T-helper 1 cell treated with Interleukin-12 subunit alpha and Interleukin-12 subunit beta and Interleukin-4 antibody, amounts not matched to agents 30 μg/mL and 1 μg/mL, for 36 hours (primary cell): ENCODE results near the gene RIPK3.
"Not testable (repeated sequence)": the region's sequence is repeated elsewhere in the genome, so short reads cannot be mapped to it uniquely, and the experiment has no call there.

Experiments used
- H3K27ac Mint-ChIP-seq: one replicate; pipeline ENCODE4 v1.8.0; 2021; ENCODE audit warnings: mild to moderate bottlenecking, mixed read lengths
- H3K27me3 Mint-ChIP-seq: one replicate; pipeline ENCODE4 v1.8.0; 2021; ENCODE audit warnings: low read depth, mixed read lengths
- H3K36me3 Mint-ChIP-seq: one replicate; pipeline ENCODE4 v1.8.0; 2021; ENCODE audit warnings: low read depth, mixed read lengths
- H3K4me1 Mint-ChIP-seq: one replicate; pipeline ENCODE4 v1.8.0; 2021; ENCODE audit warnings: low read depth, mixed read lengths
- H3K4me3 Mint-ChIP-seq: one replicate; pipeline ENCODE4 v1.8.0; 2021; ENCODE audit warnings: mild to moderate bottlenecking, moderate library complexity, mixed read lengths
- H3K9me3 Mint-ChIP-seq: one replicate; pipeline ENCODE4 v1.8.0; 2021; ENCODE audit warnings: mixed read lengths

The RIPK3 gene

DNA sequence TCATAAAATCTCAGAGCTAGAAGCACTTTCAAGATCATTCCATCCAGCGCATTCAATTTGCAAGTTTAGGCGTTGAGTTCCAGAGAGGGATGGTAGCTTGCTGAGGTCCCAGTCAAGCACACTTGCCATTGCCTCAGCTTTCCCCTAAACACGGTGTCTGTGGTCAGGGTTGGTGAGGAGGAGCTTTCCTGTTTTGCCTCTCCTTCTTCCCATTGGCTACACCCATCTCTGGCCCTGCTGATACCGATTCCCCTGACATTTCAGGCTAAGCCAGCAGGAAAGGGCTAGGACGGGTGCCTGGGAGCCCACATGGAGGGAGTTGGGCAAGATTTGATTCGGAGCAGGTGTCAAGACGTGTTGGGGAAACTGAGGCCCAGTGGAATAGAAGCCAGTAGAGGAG is 37.3 kb upstream of the RIPK3 start:
- Mint-ChIP-seq H3K27me3 (peaks cover 8% of the 10 kb centered on the region), H3K9me3 (no peaks in the 10 kb centered on the region), H3K27ac (no peak overlapping the region), H3K4me3 (no peak overlapping the region), H3K4me1 (no peaks in the 10 kb centered on the region), H3K36me3 (no peaks in the 10 kb centered on the region)

- H3K4me3 Mint-ChIP-seq = no peak overlapping the region
- no peaks in the 10 kb centered on the region for H3K4me1 Mint-ChIP-seq
- H3K9me3 Mint-ChIP-seq = no peaks in the 10 kb centered on the region
- H3K36me3 Mint-ChIP-seq = no peaks in the 10 kb centered on the region
- peaks cover 11% of the 10 kb centered on the region for H3K27me3 Mint-ChIP-seq
- no peak overlapping the region for H3K27ac Mint-ChIP-seq
Observed at GRCh38 chr14:24376448-24377070, 36.8 kb upstream of the RIPK3 start.

GRCh38 chr14:24372701-24373416 is 33.1 kb upstream of the RIPK3 start:
- no peaks in the 10 kb centered on the region for H3K4me1 Mint-ChIP-seq
- H3K27ac Mint-ChIP-seq = no peak overlapping the region
- no peaks in the 10 kb centered on the region for H3K9me3 Mint-ChIP-seq
- H3K36me3 Mint-ChIP-seq = no peaks in the 10 kb centered on the region
- no peak overlapping the region for H3K4me3 Mint-ChIP-seq
- H3K27me3 Mint-ChIP-seq = peaks cover 34% of the 10 kb centered on the region

DNA sequence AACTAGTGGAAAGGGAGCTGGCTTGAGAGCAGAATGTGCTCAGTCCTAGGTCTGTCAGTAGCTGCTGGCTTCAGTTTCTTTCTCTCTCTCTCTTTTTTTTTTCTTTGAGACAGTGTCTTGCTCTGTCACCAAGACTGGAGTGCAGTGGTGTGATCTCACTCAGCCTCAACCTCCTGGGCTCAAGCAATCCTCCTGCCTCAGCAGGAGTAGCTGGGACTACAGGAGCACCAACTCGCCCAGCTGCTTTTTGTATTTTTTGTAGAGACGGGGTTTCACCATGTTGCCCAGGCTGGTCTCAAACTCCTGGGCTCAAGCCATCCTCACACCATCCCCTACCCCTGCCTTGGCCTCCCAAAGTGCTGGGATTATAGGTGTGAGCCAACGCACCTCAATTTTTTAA is 31.8 kb upstream of the RIPK3 start:
- H3K36me3 Mint-ChIP-seq, H3K9me3 Mint-ChIP-seq, H3K27ac Mint-ChIP-seq, H3K4me3 Mint-ChIP-seq, H3K4me1 Mint-ChIP-seq: not testable (repeated sequence)
- peaks cover 47% of the 10 kb centered on the region for H3K27me3 Mint-ChIP-seq

DNA sequence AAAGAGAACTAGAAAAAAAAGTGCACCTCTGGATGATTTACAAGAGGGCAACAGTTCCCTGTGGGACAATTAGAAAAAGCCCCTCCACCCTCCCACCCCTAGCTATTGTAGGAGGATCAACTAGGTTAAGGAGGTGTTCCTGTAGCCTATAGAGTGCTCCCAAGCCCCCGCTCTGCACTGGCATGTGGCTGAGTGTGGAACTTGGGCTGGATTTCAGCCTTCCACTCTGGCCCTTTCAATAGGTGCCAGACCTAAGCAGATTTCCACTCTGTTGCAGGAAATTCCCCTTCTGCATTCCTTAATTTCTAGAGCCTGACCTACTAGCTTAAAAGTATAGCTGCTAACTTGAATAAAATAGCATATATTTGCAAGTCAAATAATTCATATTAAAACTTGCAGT is 31.0 kb upstream of the RIPK3 start:
- no peaks in the 10 kb centered on the region for H3K36me3 Mint-ChIP-seq
- H3K9me3 Mint-ChIP-seq = no peaks in the 10 kb centered on the region
- H3K4me1 Mint-ChIP-seq = peaks cover 7% of the 10 kb centered on the region
- peaks cover 51% of the 10 kb centered on the region for H3K27me3 Mint-ChIP-seq
- H3K27ac Mint-ChIP-seq = no peak overlapping the region
- H3K4me3 Mint-ChIP-seq = no peak overlapping the region

DNA sequence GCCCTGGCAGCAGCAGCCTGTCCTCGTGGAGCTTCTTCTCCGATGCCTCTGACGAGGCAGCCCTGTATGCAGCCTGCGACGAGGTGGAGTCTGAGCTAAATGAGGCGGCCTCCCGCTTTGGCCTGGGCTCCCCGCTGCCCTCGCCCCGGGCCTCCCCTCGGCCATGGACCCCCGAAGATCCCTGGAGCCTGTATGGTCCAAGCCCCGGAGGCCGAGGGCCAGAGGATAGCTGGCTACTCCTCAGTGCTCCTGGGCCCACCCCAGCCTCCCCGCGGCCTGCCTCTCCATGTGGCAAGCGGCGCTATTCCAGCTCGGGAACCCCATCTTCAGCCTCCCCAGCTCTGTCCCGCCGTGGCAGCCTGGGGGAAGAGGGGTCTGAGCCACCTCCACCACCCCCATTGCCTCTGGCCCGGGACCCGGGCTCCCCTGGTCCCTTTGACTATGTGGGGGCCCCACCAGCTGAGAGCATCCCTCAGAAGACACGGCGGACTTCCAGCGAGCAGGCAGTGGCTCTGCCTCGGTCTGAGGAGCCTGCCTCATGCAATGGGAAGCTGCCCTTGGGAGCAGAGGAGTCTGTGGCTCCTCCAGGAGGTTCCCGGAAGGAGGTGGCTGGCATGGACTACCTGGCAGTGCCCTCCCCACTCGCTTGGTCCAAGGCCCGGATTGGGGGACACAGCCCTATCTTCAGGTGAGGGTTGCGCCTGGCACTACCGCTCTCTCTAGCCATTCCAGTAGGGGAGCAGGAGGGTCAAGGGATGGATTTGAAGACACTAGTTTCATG is 30.3 kb upstream of the RIPK3 start:
- no peaks in the 10 kb centered on the region for H3K36me3 Mint-ChIP-seq
- no peaks in the 10 kb centered on the region for H3K9me3 Mint-ChIP-seq
- H3K4me1 Mint-ChIP-seq = peaks cover 13% of the 10 kb centered on the region
- peaks cover 53% of the 10 kb centered on the region for H3K27me3 Mint-ChIP-seq
- H3K27ac Mint-ChIP-seq = no peak overlapping the region
- no peak overlapping the region for H3K4me3 Mint-ChIP-seq

GRCh38 chr14:24369463-24369862 is 29.7 kb upstream of the RIPK3 start:
- no peak overlapping the region for H3K27ac Mint-ChIP-seq
- H3K27me3 Mint-ChIP-seq = peaks cover 56% of the 10 kb centered on the region
- peaks cover 14% of the 10 kb centered on the region for H3K4me1 Mint-ChIP-seq
- H3K9me3 Mint-ChIP-seq = no peaks in the 10 kb centered on the region
- H3K4me3 Mint-ChIP-seq = no peak overlapping the region
- no peaks in the 10 kb centered on the region for H3K36me3 Mint-ChIP-seq

DNA sequence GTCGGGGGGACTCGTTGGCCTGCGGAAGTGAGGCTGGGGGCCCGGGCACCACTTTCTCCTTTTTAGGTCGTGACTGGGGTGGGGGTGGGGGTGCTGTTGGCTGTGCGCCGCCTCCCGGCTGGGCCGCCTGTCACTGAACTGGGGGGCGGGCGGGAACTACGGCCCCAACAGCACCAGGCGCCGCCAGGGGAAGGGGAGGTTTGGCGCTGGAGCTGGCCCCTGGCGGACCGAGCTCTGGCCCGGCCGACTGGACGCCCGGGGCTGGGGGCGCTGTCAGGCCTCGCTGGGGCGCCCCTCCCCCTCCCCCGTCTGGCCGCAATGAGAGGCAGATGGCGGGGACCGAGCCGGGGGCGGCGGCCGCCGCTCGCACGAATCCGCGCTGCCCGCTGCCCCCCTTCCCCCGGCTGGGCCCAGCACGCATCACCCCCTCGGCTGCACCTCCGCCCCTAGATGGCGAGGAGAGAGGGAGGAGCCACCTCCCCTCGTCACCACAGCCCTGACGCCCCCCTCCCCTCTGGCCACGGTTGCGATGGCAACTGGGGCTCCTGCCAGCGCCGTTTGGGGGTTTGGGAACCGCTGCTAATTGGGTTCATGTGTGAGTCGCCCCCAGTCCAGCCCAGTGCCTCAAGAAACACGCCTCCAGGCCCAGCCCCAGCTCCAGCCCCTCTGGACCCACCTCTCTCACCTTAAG is 28.9 kb upstream of the RIPK3 start:
- Mint-ChIP-seq H3K9me3 (no peaks in the 10 kb centered on the region), H3K36me3 (no peaks in the 10 kb centered on the region), H3K4me3 (no peak overlapping the region), H3K4me1 (peaks cover 14% of the 10 kb centered on the region), H3K27ac (no peak overlapping the region), H3K27me3 (peaks cover 56% of the 10 kb centered on the region)

GRCh38 chr14:24368212-24368561 is 28.4 kb upstream of the RIPK3 start:
- Mint-ChIP-seq H3K27me3 (peaks cover 61% of the 10 kb centered on the region), H3K9me3 (no peaks in the 10 kb centered on the region), H3K27ac (no peak overlapping the region), H3K4me1 (peaks cover 14% of the 10 kb centered on the region), H3K4me3 (no peak overlapping the region), H3K36me3 (no peaks in the 10 kb centered on the region)

DNA sequence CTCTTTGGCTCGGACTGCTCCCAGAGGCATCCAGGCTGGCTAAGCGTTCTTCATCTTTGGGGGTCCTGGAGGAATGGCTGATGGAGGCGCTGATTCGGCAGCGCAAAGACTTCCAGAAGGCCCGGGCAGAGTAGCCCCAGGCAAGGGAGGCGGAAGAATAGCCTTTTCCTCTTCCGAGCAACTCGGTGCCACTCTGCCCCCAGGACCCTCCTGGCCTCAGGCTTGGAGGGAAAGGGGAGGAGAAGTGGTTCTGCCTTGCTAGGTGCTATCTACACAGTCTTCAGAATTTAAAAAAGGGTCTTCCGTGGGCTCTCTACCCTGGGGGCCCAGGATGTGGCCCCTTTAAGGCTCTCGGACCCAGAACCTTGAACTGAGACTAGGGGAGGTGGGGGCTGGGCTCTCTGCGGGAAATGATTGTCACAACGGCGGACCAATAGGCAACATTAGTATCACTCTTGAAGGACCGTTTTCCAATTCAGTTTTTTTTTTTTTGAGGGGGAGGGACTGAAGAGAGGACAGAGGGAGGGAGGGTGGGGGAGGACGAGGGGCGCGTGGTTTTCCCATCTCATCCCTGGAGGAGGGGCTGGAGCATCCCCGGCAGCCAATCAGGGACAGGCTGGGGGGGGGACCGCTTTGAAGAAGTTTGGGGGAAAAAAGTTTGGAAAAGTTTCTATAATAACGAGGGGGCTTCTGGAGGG is 27.9 kb upstream of the RIPK3 start, which contains the start of gene NFATC4:
Gene NFATC4, plus strand, starts transcription at position 671 of the 698 bp plus-strand sequence. CDS start 157 bp downstream, outside the sequence.
- Mint-ChIP-seq H3K27me3 (peaks cover 65% of the 10 kb centered on the region), H3K9me3 (no peaks in the 10 kb centered on the region), H3K4me1 (peaks cover 14% of the 10 kb centered on the region), H3K36me3 (no peaks in the 10 kb centered on the region), H3K4me3 (peak within 1 kb of the TSS; percentile 25), H3K27ac (no peak within 1 kb of the TSS)

GRCh38 chr14:24366721-24367513 is 27.1 kb upstream of the RIPK3 start:
- H3K4me1 Mint-ChIP-seq = peaks cover 14% of the 10 kb centered on the region
- peak overlapping the region; percentile 25 for H3K4me3 Mint-ChIP-seq
- peaks cover 64% of the 10 kb centered on the region for H3K27me3 Mint-ChIP-seq
- no peaks in the 10 kb centered on the region for H3K9me3 Mint-ChIP-seq
- H3K36me3 Mint-ChIP-seq = no peaks in the 10 kb centered on the region
- no peak overlapping the region for H3K27ac Mint-ChIP-seq

DNA sequence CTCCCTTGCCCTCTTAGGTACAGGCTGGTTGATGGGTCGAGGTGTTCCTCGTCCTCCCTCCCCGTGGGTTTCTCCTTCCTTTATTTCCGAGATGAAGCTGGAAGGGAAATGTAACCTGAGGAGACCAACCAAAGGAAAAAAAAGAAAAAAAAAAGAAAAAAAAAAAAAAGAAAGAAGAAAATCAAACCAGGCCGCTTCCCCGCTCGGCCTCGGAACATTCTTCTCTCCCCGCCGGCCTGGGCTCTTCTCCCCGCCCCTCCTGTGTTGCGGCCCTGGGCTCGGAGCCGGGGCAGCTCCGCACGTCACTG is 26.6 kb upstream of the RIPK3 start:
- H3K27ac Mint-ChIP-seq = no peak overlapping the region
- H3K27me3 Mint-ChIP-seq = peaks cover 66% of the 10 kb centered on the region

GRCh38 chr14:24365600-24366412 is 26.0 kb upstream of the RIPK3 start:
- H3K36me3 Mint-ChIP-seq = no peaks in the 10 kb centered on the region
- peaks cover under 1% of the 10 kb centered on the region for H3K9me3 Mint-ChIP-seq
- H3K4me3 Mint-ChIP-seq = peak overlapping the region; percentile 50
- H3K27me3 Mint-ChIP-seq = peaks cover 64% of the 10 kb centered on the region
- no peak overlapping the region for H3K27ac Mint-ChIP-seq
- peaks cover 14% of the 10 kb centered on the region for H3K4me1 Mint-ChIP-seq

More for the DNA sequence above, 26.6 kb upstream of the RIPK3 start:
- H3K36me3 Mint-ChIP-seq = no peaks in the 10 kb centered on the region
- H3K9me3 Mint-ChIP-seq = no peaks in the 10 kb centered on the region
- no peak overlapping the region for H3K4me3 Mint-ChIP-seq
- peaks cover 14% of the 10 kb centered on the region for H3K4me1 Mint-ChIP-seq
